Central memory CD4-positive, alpha-beta T cell (primary cell): ENCODE results near the gene SLC51B.
"Not testable (repeated sequence)": the region's sequence is repeated elsewhere in the genome, so short reads cannot be mapped to it uniquely, and the experiment has no call there.

Experiments
- DNase-seq: peaks from one replicate; pipeline ENCODE4 v3.0.0; 2022

SLC51B gene

DNA sequence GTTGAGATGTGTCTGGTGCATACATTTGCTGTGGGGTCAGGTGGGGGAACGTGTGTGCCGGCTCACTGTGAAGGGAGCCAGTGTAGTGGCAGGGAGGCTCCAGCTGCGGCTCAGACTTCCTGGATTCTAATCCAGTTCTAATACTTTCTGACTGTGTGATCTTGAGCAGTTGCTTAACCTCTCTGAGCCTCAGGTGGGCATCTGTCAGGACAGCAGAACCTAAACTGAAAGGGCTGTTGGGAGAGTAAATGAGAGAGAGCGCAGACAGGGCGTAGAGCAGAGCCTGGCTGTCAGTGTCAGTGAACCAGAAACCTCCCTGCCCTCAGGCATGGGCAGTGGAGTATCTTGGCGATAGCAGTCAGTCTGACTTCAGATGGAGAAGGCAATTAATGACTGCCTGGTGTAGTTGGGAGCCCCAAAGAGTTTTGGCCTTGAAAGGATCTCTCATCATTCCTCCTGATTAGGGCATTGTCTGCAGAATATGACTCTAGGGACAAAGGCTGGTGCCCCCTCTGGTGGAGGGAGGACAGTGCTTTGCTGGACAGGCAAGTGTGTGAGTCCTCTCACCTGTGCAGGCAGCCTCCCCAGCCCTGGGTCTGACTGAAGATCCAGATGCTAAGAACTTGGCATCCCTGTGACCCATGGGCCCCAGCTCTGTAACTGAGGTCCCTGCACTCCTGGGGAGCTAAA, 40.9 kb downstream of the SLC51B start:
- no peak for DNase-seq

DNA sequence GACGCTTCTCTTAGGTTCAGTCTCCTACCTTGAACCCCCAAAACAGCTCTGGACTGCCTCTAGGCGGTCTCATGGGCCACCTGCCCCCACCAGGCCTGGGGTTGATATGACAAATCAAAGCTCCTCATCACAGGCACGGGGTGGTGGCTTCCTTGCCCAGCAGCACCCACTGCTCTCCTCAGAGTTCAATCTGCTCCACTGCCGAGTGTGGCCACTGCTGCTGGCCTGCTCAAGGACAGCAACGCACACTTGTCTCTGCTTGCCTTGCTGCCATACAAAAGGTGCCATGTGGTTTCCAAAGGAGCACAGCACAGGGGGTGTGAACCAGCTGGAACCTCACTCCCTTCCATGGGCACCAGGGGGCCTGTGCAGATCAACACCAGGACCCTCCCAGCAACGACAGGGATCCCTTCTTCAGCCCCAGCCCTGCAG, 41.5 kb downstream of the SLC51B start:
- no peak for DNase-seq

DNA sequence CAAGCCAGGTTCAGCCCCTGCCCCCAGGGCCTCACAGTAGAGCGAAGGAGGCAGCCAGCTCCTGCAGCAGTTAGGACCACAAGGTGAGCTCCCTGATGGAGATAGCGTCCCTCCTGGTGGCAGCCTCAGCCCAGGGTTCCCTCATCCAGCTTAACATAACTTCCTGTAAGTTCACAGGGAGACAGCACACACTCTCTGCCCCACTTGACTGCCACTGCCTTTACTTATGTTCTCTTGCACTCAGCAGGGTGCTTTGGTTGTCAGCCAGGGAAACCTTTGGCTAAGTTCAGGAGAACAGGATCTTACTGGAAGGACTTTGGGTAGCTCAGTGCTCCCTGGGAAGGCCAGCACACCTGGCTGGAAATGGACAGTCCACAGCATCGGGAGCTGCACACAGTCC, 42.2 kb downstream of the SLC51B start:
- DNase-seq, result no peak

DNA sequence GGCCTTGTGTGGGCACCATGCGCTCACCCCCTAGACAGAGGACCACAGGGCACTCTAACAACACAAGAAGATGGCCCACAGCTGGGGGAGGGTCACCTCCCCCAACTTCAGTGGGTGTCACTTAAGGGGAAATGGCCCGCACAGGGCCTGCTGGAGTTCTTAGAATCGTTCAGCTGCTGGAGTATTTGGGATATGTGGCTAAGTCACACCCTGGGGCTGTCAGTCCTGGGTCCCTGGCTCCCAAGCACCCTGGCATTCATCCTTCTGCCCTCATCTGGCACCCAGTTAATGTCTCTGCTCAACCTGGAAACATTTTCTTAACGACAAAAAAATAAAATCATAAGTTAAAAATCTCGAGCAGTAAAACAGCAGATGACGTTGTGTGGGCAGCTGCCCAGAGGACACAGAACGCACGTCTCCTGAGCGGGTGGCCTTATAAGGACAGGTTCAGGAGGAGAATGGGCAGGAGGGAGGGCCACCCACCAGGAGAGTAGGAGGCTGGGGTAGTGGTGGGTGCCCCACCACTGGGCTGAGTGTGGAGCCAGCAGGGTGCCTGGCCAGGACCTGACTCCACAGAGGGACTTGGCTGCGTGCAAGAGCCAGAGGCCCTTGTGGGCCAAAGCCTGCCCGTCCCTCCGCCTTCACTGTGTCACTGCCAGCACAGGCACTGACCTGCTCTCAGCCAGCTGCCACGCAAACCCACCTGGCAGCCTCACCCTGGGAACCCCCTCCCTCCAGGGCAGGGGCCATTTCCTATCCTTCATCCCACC, 42.9 kb downstream of the SLC51B start:
- DNase-seq, result no peak

DNA sequence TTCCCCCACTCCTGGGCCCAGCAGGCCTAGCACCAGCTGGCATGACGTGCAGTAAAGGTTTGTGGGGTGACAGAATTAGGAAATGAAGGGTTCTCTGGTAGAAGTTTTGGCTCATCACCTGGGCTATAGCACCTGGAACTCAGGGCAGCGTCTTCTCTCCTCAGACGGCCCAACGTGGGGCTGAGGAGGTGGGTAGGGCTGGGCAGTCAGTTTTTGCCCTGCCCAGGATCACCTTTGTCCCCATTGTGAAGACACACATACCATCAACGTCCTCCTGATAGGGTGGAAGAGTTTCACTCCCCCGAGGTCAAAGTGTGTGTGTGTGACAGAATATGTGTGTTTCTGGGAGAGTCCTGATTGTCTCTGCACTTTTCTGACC, 43.4 kb downstream of the SLC51B start:
- no peak for DNase-seq

DNA sequence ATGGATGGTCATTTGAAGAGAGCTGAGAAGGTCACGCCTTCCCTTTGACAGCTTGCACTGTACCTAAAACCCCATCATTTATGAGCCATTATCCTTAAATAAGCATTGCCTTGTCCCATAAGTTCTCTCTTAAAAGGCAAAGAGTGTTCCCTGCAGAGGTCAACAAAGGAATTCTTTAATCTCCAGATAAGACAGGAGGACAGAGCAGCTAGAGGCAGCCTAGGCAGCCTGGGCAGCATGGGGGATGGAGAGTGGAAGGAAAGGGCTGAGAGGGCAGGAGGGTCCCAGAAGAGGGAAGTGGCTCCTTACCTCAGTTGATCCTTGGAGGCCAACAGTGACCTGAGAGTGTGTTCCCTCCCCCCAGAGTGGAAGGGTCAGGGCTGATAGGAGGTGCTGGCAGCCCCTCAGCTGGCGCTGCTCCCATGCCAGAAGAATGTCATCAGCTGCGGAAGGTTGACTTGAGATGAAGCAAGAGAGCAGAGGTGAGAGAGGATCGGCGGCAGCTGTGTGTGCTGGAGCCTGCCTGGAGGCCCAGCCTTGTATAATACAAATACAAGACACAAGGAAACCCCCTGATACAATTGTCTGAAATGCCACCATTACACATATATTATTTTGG, 44.1 kb downstream of the SLC51B start:
- DNase-seq, result no peak

DNA sequence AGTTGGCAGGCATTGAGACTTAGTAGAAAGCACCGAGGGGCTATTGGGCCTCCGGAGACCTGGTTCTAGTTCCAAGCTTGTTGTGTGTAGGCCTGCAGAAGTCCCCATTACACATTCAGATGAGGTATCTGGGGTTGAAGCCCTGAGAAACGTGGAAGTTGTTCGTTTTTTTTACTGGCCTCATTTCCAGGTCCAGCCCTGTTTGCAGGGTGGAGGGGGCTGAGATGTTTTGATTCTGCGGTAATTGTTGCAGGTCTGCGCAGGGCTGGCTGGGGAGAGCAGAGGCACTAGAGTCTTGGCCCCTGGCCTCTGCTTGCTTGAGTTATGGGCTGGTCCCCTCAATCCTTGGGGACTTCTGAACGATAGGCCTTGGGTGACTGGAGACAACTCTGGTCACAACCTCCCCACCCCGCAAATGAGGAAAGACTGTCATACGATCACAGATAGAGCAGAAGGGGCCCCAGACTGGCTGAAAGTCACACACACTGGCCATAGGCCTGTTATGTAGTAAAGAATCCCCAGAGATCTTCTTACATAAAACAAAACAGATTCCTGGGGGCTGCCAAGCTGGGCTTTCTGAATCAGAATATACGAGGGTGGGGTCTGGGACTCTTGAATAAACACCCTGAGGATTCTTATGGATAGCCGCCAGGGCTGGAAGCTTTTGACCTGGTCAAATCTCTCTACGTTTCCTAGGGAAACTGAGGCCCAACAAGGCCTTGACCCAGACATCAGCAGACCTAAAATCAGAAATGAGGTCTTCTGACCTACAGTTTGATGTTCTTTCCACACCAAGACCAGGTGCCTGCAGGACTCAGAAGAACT, 47.0 kb downstream of the SLC51B start:
- no peak for DNase-seq

DNA sequence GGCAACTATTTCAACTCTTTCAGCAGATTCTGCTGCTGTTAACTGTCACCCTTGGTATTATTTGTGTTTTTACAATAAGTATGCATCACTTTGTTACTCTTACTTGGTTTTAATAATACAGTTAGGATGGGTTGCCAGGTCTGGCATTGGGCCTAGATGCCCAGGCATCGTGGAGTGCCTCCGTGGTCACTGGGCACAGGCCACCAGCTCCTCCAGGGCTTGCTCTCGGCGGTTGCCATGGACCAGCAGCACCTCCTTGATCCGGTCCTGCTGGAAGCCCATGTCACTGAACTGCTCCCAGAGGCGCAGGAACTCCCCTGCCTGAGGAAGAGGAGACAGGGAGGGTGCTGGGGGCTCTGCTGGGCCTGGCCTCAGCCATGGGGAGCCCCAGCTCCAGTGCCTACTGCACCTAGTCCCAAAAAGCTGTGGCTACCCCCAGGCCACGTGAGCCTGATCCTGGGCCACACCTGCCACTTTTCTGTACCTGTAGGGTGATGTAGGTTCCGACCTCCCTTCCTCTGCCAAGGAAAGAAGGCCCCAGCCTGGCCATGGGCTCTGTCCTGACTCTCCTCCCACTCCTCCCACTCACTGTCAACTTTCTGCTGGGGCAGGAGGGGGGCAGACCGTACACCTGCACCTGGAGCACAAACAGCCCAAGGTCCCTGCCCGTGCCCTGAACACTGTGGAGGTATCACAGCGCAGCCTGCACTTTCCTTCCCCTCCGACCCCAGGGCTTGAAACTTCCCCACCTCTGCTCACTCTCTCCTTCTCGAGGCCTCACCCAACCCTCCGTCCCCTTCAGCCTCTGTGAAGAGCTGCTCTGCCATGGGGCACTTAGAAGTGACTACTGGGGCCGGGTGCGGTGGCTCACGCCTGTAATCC, 48.0 kb downstream of the SLC51B start:
- no peak for DNase-seq

DNA sequence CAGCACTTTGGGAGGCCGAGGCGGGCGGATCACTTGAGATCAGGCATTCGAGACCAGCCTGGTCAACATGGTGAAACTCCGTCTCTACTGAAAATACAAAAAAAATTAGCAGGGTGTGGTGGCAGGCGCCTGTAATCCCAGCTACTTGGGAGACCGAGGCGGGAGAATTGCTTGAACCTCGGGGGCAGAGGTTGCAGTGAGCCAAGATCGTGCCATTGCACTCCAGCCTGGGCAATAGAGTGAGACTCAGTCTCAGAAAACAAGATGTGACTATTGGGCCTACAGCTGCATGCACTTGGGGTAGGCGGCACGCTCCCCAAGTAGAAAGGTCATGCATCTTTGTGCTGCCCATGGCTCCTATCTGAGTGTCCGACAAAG, 48.6 kb downstream of the SLC51B start:
- not testable (repeated sequence) for DNase-seq

DNA sequence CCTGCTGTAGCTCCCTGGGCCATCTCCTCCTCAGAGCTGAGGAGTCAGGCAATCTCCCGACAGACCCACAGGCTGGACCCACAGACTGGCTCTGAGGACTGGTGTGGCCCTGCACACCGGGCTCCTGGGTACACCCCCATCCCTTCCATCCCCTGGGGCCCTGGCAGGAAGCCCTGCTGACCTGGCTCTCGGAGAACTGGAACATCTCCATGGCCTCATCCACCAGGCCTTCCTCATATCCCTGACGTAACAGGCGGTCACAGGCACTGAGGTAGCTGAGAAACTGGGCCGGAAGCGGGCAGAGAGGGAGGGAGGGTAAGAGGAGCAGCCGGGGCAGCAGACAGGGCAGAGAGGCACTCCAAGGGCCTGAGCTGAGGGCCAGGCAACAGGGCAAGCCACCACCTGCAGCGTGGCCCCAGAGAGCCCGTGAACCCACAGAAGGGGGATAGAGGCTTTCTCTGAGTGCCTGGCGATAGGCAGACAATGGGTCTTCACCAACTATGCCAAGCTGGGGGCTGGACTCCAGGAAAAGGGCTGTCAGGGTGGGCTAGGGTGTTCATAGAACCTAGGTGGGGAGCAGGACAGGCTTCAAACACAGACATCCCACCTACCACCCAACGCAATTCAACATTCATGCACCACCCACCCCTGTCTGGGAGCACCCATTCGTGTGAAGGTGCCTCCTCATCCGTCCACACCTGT, 49.3 kb downstream of the SLC51B start:
- DNase-seq, result no peak

DNA sequence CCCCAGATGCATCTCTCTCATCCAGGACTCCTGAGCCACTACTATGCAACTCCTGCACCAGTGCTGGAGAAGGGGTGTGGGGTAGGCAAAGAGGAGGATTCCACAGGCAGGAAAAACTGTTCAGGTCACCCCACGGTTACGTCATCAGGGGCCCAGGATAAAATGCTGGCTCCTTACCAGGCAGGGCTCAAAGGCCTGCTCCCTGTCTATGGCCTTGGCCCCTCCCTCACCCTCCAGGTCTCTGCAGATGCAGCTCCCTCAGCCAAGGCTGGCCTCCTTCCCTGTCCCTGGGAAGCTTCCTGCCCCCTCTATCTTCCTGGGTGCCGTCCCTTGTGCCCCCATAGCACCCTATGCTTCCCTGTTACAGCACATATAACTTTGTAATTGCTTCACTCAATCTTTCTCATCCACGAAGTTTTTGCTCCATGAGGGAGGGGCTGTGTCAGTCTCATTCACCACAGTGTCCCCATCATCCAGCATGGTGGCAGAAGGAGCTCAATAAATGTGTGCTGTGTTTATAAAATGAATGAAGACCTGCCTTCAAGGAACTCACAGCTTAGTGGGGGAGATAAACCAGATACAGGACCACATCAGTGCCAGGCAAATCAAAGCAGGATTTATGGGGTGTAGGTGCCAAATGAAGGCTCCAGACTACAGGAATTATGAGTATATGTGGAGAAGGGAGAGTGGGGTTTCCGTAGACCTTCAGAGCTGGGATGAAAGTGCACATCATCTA, 50.0 kb downstream of the SLC51B start:
- DNase-seq, result no peak

DNA sequence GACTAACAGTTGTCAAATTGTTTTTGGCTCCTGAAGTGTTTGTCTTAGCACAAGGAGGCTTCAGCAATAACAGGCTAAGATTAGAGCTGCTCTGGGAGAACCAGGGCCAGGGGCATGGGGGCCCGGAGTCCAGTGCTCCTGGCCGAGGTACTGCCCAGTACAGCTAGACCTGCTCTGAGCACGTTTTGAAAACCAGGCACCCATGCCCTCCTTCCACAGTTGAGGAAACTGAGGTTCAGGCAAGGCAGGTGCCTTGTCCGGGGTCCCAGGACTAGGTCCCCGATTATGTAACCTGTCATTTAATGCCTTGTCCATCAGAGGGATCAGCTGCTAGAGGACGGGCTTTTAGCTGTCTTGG, 50.5 kb downstream of the SLC51B start:
- DNase-seq, result no peak

DNA sequence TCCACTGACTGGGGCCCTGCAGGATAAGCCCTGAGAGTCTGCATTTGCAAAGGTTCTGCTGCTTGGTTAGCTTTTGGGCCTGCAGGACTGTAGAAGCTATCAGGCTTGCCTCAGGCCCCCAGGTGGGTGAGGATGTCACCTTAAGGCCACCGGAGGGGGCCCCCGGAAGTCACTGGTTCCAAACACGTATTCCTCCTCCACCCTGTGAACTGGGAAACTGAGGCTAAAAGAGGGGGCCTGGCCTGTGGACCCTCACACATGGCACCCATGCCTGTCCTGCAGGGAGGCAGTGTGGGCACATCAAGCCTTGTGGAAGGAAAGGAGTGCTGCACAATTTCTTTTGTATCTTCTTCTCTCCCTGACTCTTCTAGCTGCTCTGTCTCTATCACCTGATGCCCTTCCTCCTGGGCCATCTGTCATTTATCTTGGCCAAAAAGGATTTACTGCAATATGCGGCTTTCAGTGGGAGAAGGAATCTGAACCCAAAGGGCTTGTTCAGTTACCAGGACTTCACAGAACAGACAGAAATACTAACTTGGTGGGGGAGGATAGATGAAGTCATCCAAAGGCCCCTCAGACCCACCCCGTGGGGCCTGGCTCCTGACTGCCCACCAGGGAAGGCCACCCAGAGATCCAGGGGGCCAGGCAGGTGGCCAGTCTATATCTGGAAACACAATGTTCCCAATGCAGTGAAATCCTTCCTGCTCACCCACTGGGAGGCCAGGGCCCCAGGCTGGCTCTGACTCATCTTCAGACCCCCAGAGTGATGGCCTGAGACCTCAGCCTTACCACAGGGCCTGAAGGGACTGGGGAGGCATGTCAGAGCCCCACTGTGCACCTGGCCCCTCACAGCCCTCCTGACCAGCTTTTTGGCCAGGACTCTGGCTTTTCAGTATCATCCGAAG, 51.5 kb downstream of the SLC51B start:
- no peak for DNase-seq

DNA sequence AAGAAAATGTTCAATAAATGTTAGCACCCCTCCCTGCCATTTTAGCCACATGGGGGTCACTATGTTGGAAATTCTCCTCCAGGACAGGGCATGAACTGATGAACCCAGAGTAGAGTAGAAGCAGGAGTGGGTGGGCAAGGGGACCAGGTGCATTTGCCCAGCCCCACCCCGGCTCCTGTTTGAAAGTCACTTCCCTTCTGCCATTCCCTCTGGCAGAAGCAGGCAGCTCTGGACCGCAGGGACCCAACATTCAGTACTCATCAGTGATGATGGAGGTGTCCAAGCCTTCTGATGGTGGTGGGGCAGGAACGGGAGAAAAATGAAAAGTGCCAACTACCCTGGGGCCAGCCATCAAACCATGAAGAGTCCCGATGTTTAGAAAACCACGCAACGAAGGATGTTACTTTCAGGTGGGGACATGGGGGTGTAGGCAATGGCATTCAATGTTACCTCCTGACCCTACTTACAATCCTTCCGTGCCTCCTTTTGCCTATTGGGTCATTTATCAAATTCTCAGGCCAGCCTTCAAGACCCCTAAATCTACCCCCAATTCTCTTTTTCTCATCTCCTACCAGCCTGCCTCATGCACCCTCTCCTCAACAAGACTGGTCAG, 52.6 kb downstream of the SLC51B start:
- no peak for DNase-seq

DNA sequence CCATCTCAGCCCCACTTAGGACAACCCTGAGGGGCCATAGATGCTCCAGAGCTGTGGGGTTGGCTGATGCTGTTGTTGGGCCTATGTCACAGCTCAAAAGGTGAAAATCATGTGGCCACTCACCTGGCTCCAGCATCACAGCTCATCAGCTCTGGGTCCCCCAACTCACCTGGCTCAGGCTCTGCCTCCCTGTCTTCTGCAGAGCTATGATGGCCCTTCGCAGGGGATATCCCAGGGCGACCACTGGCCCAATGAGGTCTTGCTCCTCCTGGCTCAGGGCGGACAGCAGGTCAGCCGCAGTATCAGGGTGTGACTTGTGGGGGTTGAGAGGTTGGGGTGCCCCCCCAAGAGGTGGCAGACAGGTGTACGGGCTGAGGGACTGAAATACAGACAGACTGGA, 54.1 kb downstream of the SLC51B start:
- DNase-seq, result no peak

DNA sequence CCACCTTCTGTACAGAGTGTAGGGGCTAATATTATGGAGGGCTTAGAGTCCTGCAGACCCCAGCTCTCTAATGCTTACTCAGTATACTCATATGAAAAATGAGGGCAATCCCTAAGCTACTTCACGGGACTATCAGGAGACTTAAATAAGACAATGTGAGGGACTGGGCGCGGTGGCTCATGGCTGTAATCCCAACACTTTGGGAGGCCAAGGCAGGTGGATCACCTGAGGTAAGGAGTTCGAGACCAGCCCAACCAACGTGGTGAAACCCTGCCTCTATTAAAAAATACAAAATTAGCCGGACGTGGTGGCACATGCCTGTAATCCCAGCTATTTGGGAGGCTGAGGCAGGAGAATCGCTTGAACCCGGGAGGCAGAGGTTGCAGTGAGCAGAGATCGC, 54.6 kb downstream of the SLC51B start:
- not testable (repeated sequence) for DNase-seq

DNA sequence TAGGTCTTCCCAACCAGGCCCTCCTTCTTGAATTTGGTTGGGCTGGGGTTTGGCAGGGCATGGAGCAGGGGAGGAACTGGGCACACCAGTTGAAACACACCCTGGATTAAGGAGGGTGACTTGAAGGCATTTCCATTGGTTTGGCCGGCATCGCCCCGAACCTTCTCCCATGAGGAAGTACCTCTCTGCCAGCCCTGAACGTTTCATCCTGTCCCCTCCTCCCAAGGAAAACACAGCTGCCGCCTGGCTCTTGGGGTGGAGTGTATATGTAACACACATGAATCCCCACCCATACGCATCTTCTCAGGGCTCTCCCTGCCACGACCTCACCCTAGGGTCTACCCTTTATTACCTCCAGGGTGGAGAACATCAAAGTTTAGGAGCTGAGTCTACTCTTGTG, 55.3 kb downstream of the SLC51B start:
- DNase-seq, result no peak

DNA sequence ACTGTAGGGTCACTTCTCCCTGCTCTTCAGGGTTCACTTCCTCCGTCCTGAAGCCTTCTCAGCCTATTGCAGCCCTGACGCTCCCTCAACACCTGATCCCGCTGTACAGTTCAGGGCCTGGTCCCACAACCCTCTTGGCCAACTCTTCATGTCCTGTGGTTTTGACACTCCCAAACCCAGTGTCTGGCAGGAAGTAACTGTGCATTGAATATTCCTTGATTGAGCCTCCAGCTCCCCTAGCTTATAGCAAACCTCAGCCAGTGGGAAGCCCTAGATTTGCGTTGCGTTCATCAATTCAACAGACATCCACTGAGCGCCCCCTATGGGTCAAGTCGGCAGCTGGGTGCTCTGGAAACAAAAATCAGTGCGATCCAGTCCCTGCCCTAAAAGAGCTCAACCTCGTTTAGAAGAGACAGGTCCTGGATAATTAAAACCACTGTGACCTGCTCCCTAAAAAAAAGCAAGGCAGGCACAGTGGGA, 56.3 kb downstream of the SLC51B start:
- no peak for DNase-seq
